Measurements from ENCODE around the gene NPB. TPM values are rescaled to one million over a fixed set of nuclear protein-coding genes. Genes with fewer than 3 reads are reported as not detected.

Gene NPB
- total and polyA plus RNA-seq, 12 donors, result 0.07 to 2.5 (median 0.35) TPM; not detected in 4

DNA sequence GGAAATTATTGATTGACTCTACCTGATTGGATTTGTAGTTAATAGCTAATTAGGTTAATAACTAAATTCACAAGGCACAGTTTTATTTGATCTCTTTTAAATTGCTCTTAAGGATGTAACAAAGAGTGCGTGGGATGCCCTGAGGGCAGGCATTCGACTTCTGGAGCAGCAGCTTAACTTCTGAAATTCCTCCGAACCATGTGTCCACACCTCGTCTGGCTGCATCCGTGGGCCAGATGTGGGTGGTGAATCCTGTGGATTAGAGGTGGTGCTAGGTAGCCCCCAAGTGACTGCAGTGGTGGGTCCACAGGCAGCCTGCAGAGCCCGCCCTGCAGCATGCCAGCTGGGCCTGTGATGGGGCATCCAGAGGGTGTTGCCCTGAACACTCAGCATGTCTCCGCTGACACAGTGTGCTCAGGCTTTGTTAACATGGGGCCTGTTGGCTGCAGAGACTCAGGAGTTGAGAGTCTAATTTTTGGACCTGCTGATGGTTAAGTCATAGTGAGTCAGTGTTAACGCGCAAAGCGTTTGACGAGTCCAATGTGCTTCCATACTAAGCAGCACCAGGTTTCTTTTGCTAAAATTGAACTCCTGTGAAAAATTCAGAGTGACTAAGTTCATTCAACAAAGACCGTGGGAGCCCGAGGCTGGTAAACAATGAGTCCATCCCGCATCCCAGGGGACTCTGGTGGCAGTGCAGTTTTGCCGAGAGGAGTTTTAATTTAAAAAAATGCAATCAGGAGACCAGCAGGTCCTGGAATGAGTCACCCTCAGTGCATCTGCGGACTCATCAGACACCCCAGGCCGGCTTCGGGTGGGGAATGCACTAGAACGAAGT is 3.8 kb upstream of the NPB start:
- Histone ChIP-seq H3K9me3 (replicated peaks in 1 of 3) (no peaks in the 10 kb centered on the region), H3K36me3 (replicated peaks in 1 of 2) (peaks cover 0 to 58% of the 10 kb centered on the region in 2 donors), H3K4me1 (replicated peaks in 1 of 2) (peaks cover 3 to 14% of the 10 kb centered on the region in 2 donors), H3K27me3 (peaks cover 4% of the 10 kb centered on the region), H3K27ac (no peak overlapping the region), H3K4me3 (no peak overlapping the region)
- TF ChIP-seq POLR2A (IDR thresholded peaks at IDR 0.05), result no peak
- TF ChIP-seq, protein P1, sequence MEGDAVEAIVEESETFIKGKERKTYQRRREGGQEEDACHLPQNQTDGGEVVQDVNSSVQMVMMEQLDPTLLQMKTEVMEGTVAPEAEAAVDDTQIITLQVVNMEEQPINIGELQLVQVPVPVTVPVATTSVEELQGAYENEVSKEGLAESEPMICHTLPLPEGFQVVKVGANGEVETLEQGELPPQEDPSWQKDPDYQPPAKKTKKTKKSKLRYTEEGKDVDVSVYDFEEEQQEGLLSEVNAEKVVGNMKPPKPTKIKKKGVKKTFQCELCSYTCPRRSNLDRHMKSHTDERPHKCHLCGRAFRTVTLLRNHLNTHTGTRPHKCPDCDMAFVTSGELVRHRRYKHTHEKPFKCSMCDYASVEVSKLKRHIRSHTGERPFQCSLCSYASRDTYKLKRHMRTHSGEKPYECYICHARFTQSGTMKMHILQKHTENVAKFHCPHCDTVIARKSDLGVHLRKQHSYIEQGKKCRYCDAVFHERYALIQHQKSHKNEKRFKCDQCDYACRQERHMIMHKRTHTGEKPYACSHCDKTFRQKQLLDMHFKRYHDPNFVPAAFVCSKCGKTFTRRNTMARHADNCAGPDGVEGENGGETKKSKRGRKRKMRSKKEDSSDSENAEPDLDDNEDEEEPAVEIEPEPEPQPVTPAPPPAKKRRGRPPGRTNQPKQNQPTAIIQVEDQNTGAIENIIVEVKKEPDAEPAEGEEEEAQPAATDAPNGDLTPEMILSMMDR (IDR thresholded peaks at IDR 0.05), result no peak
- intact Hi-C loops (cut with DNase I), result no loop called here
- no peak for DNase-seq
- WGBS, 4 donors, result 89 to 95% (median 93%) methylated on average over 14 to 19 of the region's 19 CpGs

GRCh38 chr17:81898885-81899284 is 3.2 kb upstream of the NPB start:
- Histone ChIP-seq H3K4me1 (replicated peaks in 1 of 2) (peaks cover 3 to 14% of the 10 kb centered on the region in 2 donors), H3K9me3 (replicated peaks in 1 of 3) (no peaks in the 10 kb centered on the region), H3K4me3 (no peak overlapping the region), H3K27me3 (peaks cover 4% of the 10 kb centered on the region), H3K27ac (no peak overlapping the region), H3K36me3 (replicated peaks in 1 of 2) (peaks cover 0 to 58% of the 10 kb centered on the region in 2 donors)
- TF ChIP-seq, protein P1 (IDR thresholded peaks at IDR 0.05), result no peak
- intact Hi-C loops (cut with DNase I), result no loop called here
- 87 to 97% (median 91%) methylated on average over 5 to 9 of the region's 9 CpGs for WGBS, 4 donors
- DNase-seq, result no peak

DNA sequence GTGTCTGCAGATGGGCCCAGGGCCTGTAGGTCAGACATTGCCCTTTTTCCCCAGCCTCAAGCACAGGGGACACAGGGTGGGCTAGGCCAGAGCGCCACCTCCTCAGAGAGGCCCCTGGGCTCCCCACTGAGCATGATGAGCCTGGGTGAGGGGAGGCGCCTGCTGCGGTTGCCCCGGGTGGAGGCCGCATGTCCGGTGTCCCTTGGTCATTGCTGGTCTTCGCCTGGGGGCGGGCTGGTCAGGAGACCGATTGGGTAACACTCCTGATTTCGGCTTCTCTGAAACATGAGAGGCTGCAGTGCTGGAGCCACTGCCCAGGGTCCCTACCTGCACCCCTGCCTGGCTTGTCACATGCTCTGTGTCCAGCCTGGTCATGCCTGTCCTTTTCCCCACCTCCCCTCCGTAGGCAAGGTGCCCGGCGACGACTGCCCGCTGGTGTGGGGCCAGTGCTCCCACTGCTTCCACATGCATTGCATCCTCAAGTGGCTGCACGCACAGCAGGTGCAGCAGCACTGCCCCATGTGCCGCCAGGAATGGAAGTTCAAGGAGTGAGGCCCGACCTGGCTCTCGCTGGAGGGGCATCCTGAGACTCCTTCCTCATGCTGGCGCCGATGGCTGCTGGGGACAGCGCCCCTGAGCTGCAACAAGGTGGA is 2.4 kb upstream of the NPB start:
- H3K9me3 ChIP-seq (replicated peaks in 1 of 3), result no peaks in the 10 kb centered on the region
- DNase-seq, result no peak
- 95 to 97% (median 95%) methylated on average over 6 to 22 of the region's 22 CpGs for WGBS, 4 donors
- H3K36me3 ChIP-seq (replicated peaks in 1 of 2), result peaks cover 0 to 52% of the 10 kb centered on the region in 2 donors
- peaks cover 3 to 14% of the 10 kb centered on the region in 2 donors for H3K4me1 ChIP-seq (replicated peaks in 1 of 2)
- H3K27me3 ChIP-seq, result peaks cover 4% of the 10 kb centered on the region
- H3K27ac ChIP-seq, result no peak overlapping the region
- TF ChIP-seq POLR2A (IDR thresholded peaks at IDR 0.05), result no peak
- TF ChIP-seq, protein P1 (IDR thresholded peaks at IDR 0.05), result no peak
- H3K4me3 ChIP-seq, result no peak overlapping the region
- intact Hi-C loops (cut with DNase I), result no loop called here

DNA sequence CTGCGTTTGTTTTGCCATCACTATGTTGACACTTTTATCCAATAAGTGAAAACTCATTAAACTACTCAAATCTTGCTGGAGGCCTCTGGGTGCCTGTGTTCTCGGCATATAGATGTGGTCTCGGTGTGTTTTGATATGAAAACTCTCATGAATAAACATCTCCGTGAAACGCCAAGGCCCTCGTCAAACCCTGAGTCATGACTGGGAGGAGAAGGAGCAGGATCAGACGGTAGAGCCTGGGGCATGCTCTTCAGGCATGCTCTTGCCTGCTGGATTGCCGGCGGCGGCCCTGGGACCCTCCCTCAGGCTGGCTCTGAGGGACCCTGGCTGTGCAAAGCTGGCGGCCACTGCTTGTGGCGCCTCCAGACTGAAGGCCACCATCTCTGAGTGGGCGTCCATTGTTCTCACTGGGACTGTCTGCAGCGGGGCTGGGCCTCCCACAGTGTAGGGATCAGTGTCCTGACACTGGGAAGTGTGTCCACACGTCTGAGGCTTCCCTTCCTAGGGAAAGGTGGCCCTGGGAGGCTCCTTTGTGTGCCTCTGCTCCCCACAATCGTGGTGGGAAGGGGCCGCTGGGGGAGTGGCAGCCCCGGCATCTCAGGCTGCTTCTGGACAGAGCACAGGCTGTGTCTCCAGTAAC is 1.7 kb upstream of the NPB start:
- DNase-seq, result no peak
- Histone ChIP-seq H3K27me3 (peaks cover 4% of the 10 kb centered on the region), H3K27ac (no peak overlapping the region), H3K9me3 (replicated peaks in 1 of 3) (no peaks in the 10 kb centered on the region), H3K4me3 (no peak overlapping the region), H3K4me1 (replicated peaks in 1 of 2) (peaks cover 3 to 14% of the 10 kb centered on the region in 2 donors), H3K36me3 (replicated peaks in 1 of 2) (peaks cover 0 to 45% of the 10 kb centered on the region in 2 donors)
- intact Hi-C loops (cut with DNase I), result no loop called here
- WGBS, 4 donors, result 67 to 81% (median 76%) methylated on average over 7 to 18 of the region's 18 CpGs
- TF ChIP-seq, protein P1 (IDR thresholded peaks at IDR 0.05), result no peak
- no peak for TF ChIP-seq POLR2A (IDR thresholded peaks at IDR 0.05)

All from adrenal gland (tissue), 12 donors.